ENCODE data around the gene RTCB.

The RTCB gene

DNA sequence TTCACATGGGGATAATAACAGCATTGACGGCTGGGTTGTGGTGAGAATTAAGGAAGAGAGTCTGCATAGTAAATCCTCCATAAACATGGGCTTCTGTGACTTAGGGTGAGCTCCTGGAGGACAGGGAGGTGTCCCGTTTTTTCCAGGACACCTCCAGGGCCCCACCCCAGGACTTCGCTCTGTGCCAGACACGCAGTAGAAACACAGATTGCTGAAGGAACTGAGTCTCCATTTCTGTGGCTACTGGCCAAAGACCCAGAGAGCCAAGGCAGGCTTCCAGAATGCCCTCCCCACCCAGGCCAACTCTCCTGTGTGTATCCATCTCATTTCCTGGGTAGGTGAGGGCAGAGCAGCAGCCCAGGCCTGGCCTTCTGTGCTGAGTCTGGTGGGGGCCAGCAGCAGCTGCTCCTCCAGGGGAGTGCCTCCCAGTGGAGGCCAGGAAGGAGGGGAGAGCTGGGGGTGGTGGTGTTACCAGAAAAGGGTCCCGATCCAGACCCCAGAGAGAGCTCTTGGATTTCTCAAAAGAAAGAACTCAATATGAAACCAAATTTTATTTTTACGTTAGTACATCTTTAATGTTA lies 63.9 kb downstream of the RTCB start:
- no peak for DNase-seq
- intact Hi-C loops (cut with DNase I), result no loop called here

DNA sequence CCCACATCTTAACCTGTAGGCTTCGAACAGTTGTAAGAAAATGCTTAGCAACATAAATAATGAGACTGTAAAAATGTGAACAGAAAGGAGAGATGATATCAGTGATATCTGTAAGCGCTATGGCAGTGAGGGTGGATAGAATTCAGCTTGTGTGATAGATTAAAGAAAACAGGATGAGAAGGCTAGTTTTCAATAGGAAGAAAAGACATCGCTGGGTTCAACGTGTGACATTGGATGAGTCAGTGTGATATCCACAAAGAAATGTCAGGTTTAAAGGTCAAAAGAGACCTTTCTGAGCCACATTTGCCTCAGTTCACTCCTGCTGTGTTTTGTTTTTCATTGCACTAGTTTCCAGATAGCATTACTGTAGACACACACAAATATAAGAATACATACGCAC lies 68.1 kb downstream of the RTCB start:
- DNase-seq, result no peak
- intact Hi-C loops (cut with DNase I), result no loop called here

DNA sequence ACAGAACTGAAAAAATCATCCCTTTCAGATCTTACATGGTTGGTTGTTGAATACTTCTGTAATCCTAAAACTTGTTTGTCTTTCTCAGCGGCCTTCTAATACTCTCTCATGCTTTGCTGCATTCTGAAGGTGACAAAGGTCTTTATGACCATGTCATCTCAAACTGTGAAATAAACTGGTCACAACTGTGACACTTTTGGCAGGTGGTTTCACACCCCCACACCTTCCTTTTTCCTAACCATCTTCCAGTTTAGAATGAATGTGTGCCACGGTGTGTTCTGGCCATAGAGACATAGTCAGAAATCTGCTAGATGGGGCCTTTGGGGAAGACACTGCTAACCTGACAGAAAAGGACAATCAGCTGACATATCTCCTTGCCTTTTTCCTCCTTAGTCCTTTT lies 69.1 kb downstream of the RTCB start:
- intact Hi-C loops (cut with DNase I), result no loop called here
- no peak for DNase-seq

DNA sequence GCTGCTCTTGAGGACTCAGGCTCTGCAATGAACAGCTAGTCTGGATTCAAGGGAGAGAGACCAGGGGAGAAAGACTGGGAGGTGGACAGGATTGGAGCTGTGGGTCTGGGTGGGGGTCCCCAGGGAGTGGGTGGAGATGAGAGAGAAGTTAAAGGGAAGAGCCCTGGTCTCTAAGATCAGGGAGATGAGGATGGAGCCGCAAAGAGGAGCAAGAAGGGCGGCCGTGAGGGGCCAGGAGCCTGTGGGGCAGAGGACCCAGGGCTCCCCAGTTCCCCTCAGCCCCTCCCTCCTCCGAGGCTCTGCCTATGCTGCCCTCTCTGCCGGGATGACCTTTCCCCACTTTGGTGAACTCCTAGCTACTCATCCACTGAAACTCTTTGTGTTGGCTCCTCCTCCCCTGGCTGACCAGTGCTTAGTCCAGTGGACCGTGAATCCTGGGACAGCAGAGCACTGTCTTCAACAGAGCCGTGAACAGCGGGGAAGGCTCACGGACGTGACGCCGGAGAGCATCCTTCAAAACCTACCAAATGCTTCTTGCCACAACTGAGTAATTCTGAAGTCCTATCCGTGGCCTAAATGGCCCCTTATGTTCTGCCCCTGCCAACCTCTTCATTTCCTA lies 70.8 kb downstream of the RTCB start:
- DNase-seq, result peak in 1 of 42 donors; percentile 30

DNA sequence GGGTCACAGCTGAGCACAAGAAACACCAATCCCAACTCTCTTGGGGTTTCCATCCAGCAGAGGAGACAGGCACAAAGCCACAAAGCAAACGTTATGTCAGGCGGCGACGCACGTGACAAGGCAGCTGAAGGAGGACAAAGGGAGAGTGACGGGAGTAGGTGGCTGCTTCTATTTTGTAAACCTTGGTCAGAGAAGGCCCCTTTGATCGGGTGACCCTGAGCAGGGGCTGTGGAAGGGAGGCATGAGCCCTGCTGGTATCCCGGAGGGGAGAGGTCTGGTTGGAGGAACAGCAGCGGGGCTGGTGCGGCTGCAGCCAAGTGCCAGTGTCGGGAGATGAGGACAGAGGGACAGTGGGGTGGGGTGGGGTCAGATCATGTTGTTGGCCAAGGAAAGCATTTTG lies 71.6 kb downstream of the RTCB start:
- peak in 2 of 42 donors; percentile 26 to 40 for DNase-seq
- intact Hi-C loops (cut with DNase I), result no loop called here

More for the DNA sequence above, 70.8 kb downstream of the RTCB start:
- intact Hi-C loops (cut with DNase I), result no loop called here

DNA sequence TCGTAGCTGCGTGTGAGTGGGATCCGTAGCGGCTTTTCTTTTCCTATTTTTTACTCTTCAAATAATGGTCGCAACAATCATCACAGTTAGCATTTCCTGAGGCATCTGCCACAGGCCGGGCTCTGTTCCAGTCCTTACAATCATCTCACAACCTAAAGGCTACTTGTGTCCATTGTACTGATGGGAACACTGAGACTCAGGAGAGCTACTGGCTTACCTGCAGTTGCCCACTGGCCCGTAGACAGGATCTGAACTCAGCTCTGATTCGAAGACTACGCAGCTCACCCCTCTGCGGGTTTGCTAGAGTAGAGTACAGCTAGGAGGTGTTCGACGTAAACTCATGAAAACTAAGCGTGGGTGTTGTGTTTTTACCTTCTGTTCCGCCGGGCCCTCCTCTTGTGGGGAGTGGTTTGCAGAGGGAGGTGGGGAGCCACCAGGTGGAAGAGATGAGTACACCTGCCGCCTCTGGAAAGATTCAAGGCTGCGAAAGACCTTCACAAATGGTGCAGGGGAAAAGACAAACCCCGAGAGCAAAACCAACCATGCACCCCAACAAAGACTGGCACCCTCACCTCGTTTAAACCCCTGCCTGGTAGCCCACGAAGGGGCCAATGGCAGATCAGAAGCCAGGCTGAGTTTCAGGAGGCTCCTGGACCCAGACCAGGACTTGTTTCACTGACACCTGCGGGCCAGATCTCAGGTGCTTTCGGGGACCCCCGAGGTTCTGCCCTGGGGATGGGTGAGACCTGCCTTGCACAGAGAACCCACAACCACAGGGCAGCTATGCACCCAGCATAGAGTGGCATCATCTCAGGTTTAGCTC lies 72.6 kb downstream of the RTCB start:
- intact Hi-C loops (cut with DNase I), result no loop called here
- DNase-seq, result peak in 2 of 42 donors; percentile 15 to 31

DNA sequence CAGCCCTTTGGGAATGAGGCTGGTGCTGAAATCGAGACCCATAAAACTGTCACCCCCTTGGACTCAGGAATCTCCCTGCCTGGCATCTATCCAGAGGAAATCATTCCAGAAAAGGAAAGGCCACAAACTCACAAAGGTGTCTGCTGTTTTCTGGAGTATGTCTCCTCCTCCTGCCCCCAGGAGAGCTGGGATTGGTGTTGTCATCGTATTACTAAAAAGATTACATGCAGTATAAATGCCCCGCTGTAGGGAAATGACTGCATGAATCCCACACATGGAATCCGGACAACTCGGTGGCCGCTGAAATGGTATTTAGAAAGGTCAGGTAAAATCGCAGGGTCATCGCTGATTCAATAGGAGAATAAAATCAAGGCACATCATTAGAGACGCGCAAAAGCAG lies 73.3 kb downstream of the RTCB start:
- peak in 1 of 42 donors; percentile 21 for DNase-seq
- intact Hi-C loops (cut with DNase I), result no loop called here

Measured in head of caudate nucleus (tissue), 42 donors.